ENCODE measurements around the gene ABCA10. TPM values are rescaled to one million over a fixed set of nuclear protein-coding genes. Genes with fewer than 3 reads are reported as not detected.

The ABCA10 gene
- total RNA-seq, 1 experiment from 2014 or later, result 0.90 TPM

- H3K4me1 ChIP-seq (ENCODE audit: control insufficient read depth, insufficient read depth, low read length), result no peaks in the 10 kb centered on the region
- DNase-seq (ENCODE audit: low read depth, low spot score) (no peak), ATAC-seq (no peak)
- no peak overlapping the region for H3K27ac ChIP-seq (ENCODE audit: low read length)
- CTCF ChIA-PET, result no interaction called here
- H3K27me3 ChIP-seq (ENCODE audit: control insufficient read depth, insufficient read depth, low read length), result no peaks in the 10 kb centered on the region
- H3K36me3 ChIP-seq (ENCODE audit: control insufficient read depth, insufficient read depth, low read length), result no peaks in the 10 kb centered on the region
- intact Hi-C loops (cut with micrococcal nuclease; ENCODE audit: unreplicated experiment), result no loop called here
- POLR2A ChIA-PET, result no interaction called here
- TF ChIP-seq SIN3A (IDR thresholded peaks at IDR 0.05; ENCODE audit: borderline replicate concordance, insufficient read depth, low read depth, low read length) (no peak), TCF7L2 (IDR thresholded peaks at IDR 0.05; ENCODE audit: low read depth, low read length) (no peak), CTCF (IDR thresholded peaks at IDR 0.05) (no peak), REST (IDR thresholded peaks at IDR 0.05; ENCODE audit: insufficient read depth in 1 of 2, low read depth in 2 of 2, low read length in 1 of 2) (no peak), POLR2AphosphoS5 (IDR thresholded peaks at IDR 0.05; ENCODE audit: low read depth, low read length) (no peak)
- H3K4me3 ChIP-seq (ENCODE audit: low read depth in 2 of 2, low read length in 2 of 2), result no peak overlapping the region
- no peaks in the 10 kb centered on the region for H3K9me3 ChIP-seq (ENCODE audit: control insufficient read depth, insufficient read depth, low read depth, low read length)
- BruUV-seq (replicated peaks), result no TSS peak
- in situ Hi-C loops (cut with HindIII; ENCODE audit: low pct_unique_long_range_greater_than_20kb, low sequenced_read_pairs), result no loop called here
These were observed 105.0 kb downstream of the ABCA10 start for GRCh38 chr17:69123626-69124025.

- H3K36me3 ChIP-seq (ENCODE audit: control insufficient read depth, insufficient read depth, low read length), result no peaks in the 10 kb centered on the region
- no peak for TF ChIP-seq POLR2AphosphoS5 (IDR thresholded peaks at IDR 0.05; ENCODE audit: low read depth, low read length)
- no peaks in the 10 kb centered on the region for H3K27me3 ChIP-seq (ENCODE audit: control insufficient read depth, insufficient read depth, low read length)
- no peak for DNase-seq (ENCODE audit: low read depth, low spot score)
- no peak overlapping the region for H3K4me3 ChIP-seq (ENCODE audit: low read depth in 2 of 2, low read length in 2 of 2)
- in situ Hi-C loops (cut with HindIII; ENCODE audit: low pct_unique_long_range_greater_than_20kb, low sequenced_read_pairs) (no loop called here), intact Hi-C loops (cut with micrococcal nuclease; ENCODE audit: unreplicated experiment) (no loop called here)
- CTCF ChIA-PET, result no interaction called here
- POLR2A ChIA-PET, result no interaction called here
- ATAC-seq, result no peak
- BruUV-seq (replicated peaks), result no TSS peak
- no peaks in the 10 kb centered on the region for H3K4me1 ChIP-seq (ENCODE audit: control insufficient read depth, insufficient read depth, low read length)
- no peak overlapping the region for H3K27ac ChIP-seq (ENCODE audit: low read length)
- no peaks in the 10 kb centered on the region for H3K9me3 ChIP-seq (ENCODE audit: control insufficient read depth, insufficient read depth, low read depth, low read length)
These were observed 106.6 kb downstream of the ABCA10 start for GRCh38 chr17:69122065-69122464.

- Histone ChIP-seq H3K36me3 (ENCODE audit: control insufficient read depth, insufficient read depth, low read length) (no peaks in the 10 kb centered on the region), H3K9me3 (ENCODE audit: control insufficient read depth, insufficient read depth, low read depth, low read length) (no peaks in the 10 kb centered on the region), H3K27ac (ENCODE audit: low read length) (no peak overlapping the region), H3K27me3 (ENCODE audit: control insufficient read depth, insufficient read depth, low read length) (no peaks in the 10 kb centered on the region), H3K4me3 (ENCODE audit: low read depth in 2 of 2, low read length in 2 of 2) (no peak overlapping the region), H3K4me1 (ENCODE audit: control insufficient read depth, insufficient read depth, low read length) (no peaks in the 10 kb centered on the region)
- DNase-seq (ENCODE audit: low read depth, low spot score) (no peak), ATAC-seq (no peak)
- in situ Hi-C loops (cut with HindIII; ENCODE audit: low pct_unique_long_range_greater_than_20kb, low sequenced_read_pairs), result no loop called here
- ChIA-PET CTCF (no interaction called here), POLR2A (no interaction called here)
- intact Hi-C loops (cut with micrococcal nuclease; ENCODE audit: unreplicated experiment), result no loop called here
- TF ChIP-seq SIN3A (IDR thresholded peaks at IDR 0.05; ENCODE audit: borderline replicate concordance, insufficient read depth, low read depth, low read length), result no peak
- TF ChIP-seq TCF7L2 (IDR thresholded peaks at IDR 0.05; ENCODE audit: low read depth, low read length), result no peak
- TF ChIP-seq CTCF (IDR thresholded peaks at IDR 0.05), result no peak
- TF ChIP-seq POLR2AphosphoS5 (IDR thresholded peaks at IDR 0.05; ENCODE audit: low read depth, low read length), result no peak
- TF ChIP-seq REST (IDR thresholded peaks at IDR 0.05; ENCODE audit: insufficient read depth in 1 of 2, low read depth in 2 of 2, low read length in 1 of 2), result no peak
- no TSS peak for BruUV-seq (replicated peaks)
These were observed 110.5 kb downstream of the ABCA10 start for GRCh38 chr17:69117855-69118784.
